Endothelial cell of umbilical vein (primary cell): ENCODE measurements around the gene C6orf136. TPM values are rescaled to one million over a fixed set of nuclear protein-coding genes. Genes with fewer than 3 reads are reported as not detected.

Source experiments
- BruUV-seq: library from RNA; stranded (reverse); fragments of 400-500 nt; replicated peaks from 2 replicates; lab custom pipeline; 2021; lab: Mats Ljungman, UMichigan
- CTCF ChIA-PET: fragments of 300-600, 350-600 bp; sonication (Branson Sonifier 250); formaldehyde crosslinking; loops from one replicate; lab custom pipeline; 2021; ENCODE audit warnings: antibody characterized with exemption, inconsistent platforms; lab: Charles Lee
- POLR2A ChIA-PET: fragments of 300-600, 350-600 bp; sonication (Branson Sonifier 250); formaldehyde crosslinking; loops from one replicate; lab custom pipeline; 2021; ENCODE audit warnings: antibody characterized with exemption, inconsistent platforms; lab: Charles Lee
- DNase-seq: peaks from one replicate; pipeline ENCODE4 v3.0.0-alpha.2; 2011; ENCODE audit warnings: low read depth, low spot score
- FAIRE-seq: peaks from 2 replicates; lab custom pipeline; 2011; peaks lifted over from hg19 to GRCh38; lab: Jason Lieb, UNC
- H2AFZ ChIP-seq: 2 replicates; pipeline ENCODE4 v1.6.0; 2012; ENCODE audit warnings: low read depth, low read length, control low read depth, inconsistent platforms
- H3K27ac ChIP-seq: 2 replicates; pipeline ENCODE4 v1.5.1; 2011; ENCODE audit warnings: low read depth, mild to moderate bottlenecking, control low read depth, low read length, moderate library complexity; ENCODE audit not compliant: insufficient read depth
- H3K27me3 ChIP-seq, 2 experiments: 2 replicates each; pipeline versions ENCODE4 v1.6.0 to v1.6.1; 2011; ENCODE audit warnings: low read length in 2 of 2, mixed read lengths in 1 of 2; ENCODE audit not compliant: control insufficient read depth in 2 of 2, insufficient read depth in 2 of 2
- H3K36me3 ChIP-seq, 2 experiments: 2 replicates in 1 of 2; 3 replicates in 1 of 2; pipeline ENCODE4 v1.5.1; 2011; ENCODE audit warnings: low read length in 2 of 2, mild to moderate bottlenecking in 1 of 2, moderate library complexity in 1 of 2; ENCODE audit not compliant: control insufficient read depth in 2 of 2, insufficient read depth in 2 of 2; ENCODE audit errors: extremely low read depth in 1 of 2
- H3K4me1 ChIP-seq: 3 replicates; pipeline ENCODE4 v1.5.1; 2011; ENCODE audit warnings: mild to moderate bottlenecking, low read length; ENCODE audit not compliant: control insufficient read depth, insufficient read depth; ENCODE audit errors: extremely low read depth
- H3K4me2 ChIP-seq: 2 replicates; pipeline ENCODE4 v1.6.1; 2011; ENCODE audit warnings: low read length, control low read depth, mixed read lengths; ENCODE audit not compliant: insufficient read depth
- H3K4me3 ChIP-seq, 3 experiments: fragments of 200-600 bp in 1 of 3; sonication (generic), shearing (Covaris generic) in 1 of 3; replicated peaks in 1 of 3; 2 replicates each; pipeline ENCODE4 v1.5.1; 2011 to 2016; ENCODE audit warnings: control low read depth in 3 of 3, low read length in 3 of 3, mild to moderate bottlenecking in 2 of 3, inconsistent platforms in 1 of 3, low read depth in 1 of 3, moderate library complexity in 1 of 3; ENCODE audit not compliant: insufficient read depth in 1 of 3
- H3K79me2 ChIP-seq: 2 replicates; pipeline ENCODE4 v1.6.0; 2012; ENCODE audit warnings: low read length, inconsistent platforms; ENCODE audit not compliant: control insufficient read depth, insufficient read depth
- H3K9ac ChIP-seq: replicated peaks from 2 replicates; pipeline ENCODE3; 2011; ENCODE audit warnings: low read length, control low read depth; ENCODE audit not compliant: insufficient read depth; ENCODE audit errors: extremely low read depth
- H3K9me1 ChIP-seq: replicated peaks from 3 replicates; pipeline ENCODE4 v1.6.0; 2011; ENCODE audit warnings: mild to moderate bottlenecking, low read length; ENCODE audit not compliant: control insufficient read depth, insufficient read depth; ENCODE audit errors: extremely low read depth
- H3K9me3 ChIP-seq: replicated peaks from 2 replicates; pipeline ENCODE4 v1.5.1; 2012; ENCODE audit warnings: low read length, inconsistent platforms; ENCODE audit not compliant: control insufficient read depth, insufficient read depth
- H4K20me1 ChIP-seq: replicated peaks from 2 replicates; pipeline ENCODE3; 2011; ENCODE audit warnings: mild to moderate bottlenecking, low read length; ENCODE audit not compliant: control insufficient read depth, insufficient read depth; ENCODE audit errors: extremely low read depth
- EZH2 ChIP-seq: IDR thresholded peaks from 2 replicates; pipeline ENCODE4 v1.6.1; 2012; ENCODE audit warnings: borderline replicate concordance, low read depth, mild to moderate bottlenecking, moderate library complexity, low read length, inconsistent platforms; ENCODE audit not compliant: severe bottlenecking
- FOS ChIP-seq: IDR thresholded peaks from 2 replicates; pipeline ENCODE4 v1.6.1; 2011; ENCODE audit warnings: mild to moderate bottlenecking, low read length, moderate library complexity, borderline replicate concordance; ENCODE audit not compliant: insufficient read depth
- GATA2 ChIP-seq: IDR thresholded peaks from 2 replicates; pipeline ENCODE4 v1.7.0; 2011; ENCODE audit warnings: low read depth, mild to moderate bottlenecking, moderate library complexity, mixed read lengths, low read length; ENCODE audit not compliant: insufficient read length, insufficient read depth
- JUN ChIP-seq: IDR thresholded peaks from 2 replicates; pipeline ENCODE4 v1.6.1; 2011; ENCODE audit warnings: borderline replicate concordance, low read depth; ENCODE audit not compliant: insufficient read length, insufficient read depth
- MYC ChIP-seq: IDR thresholded peaks from one replicate; pipeline ENCODE4 v1.6.1; 2011; ENCODE audit warnings: mild to moderate bottlenecking, low read depth, low read length
- POLR2A ChIP-seq: IDR thresholded peaks from 2 replicates; pipeline ENCODE4 v1.6.1; 2012; ENCODE audit warnings: low read depth, mild to moderate bottlenecking, control low read depth, low read length
- POLR2AphosphoS5 ChIP-seq: IDR thresholded peaks from 2 replicates; pipeline ENCODE4 v1.6.1; 2012; ENCODE audit warnings: low read depth, mild to moderate bottlenecking, control low read depth, low read length, moderate library complexity; ENCODE audit not compliant: insufficient read depth
- dilution Hi-C: fragments of 300-500 bp; cut with MboI; formaldehyde crosslinking; loops from one replicate; pipeline ENCODE4 v1.15.0; 2019; ENCODE audit warnings: low sequenced_read_pairs; ENCODE audit not compliant: extremely low pct_ligation_motif_present
- intact Hi-C: fragments of 100-400 bp; cut with micrococcal nuclease; formaldehyde crosslinking; loops from one replicate; pipeline ENCODE4 v1.10.0; 2022
- polyA plus RNA-seq, 4 experiments: library from polyadenylated mRNA; depleted of rRNA in 3 of 4; stranded (reverse) in 3 of 4; unstranded in 1 of 4; fragments of >200 nt; gene quantifications; 2 replicates each; pipeline versions ENCODE4 v1.2.1 to v1.2.3, GENCODE V29; 2011 to 2012; ENCODE audit warnings: missing spikeins in 1 of 4
- total RNA-seq: library from RNA; stranded (reverse); gene quantifications from 2 replicates; pipeline ENCODE4 v1.2.3, GENCODE V29; 2021
- TF ChIP-seq, protein P1 (sequence below): IDR thresholded peaks from 2 replicates; pipeline ENCODE4 v1.6.1; 2011; ENCODE audit not compliant: insufficient read depth, insufficient read length
- TF ChIP-seq, protein P2 (sequence below), 2 donors: IDR thresholded peaks; 1 replicate in 1 of 2; 2 replicates in 1 of 2; pipeline ENCODE4 v1.5.1; 2011; ENCODE audit warnings: low read length in 2 of 2, mild to moderate bottlenecking in 2 of 2, moderate library complexity in 2 of 2, control low read depth in 1 of 2, inconsistent platforms in 1 of 2, low read depth in 1 of 2; ENCODE audit not compliant: insufficient read depth in 1 of 2; ENCODE audit errors: extremely low read depth in 1 of 2

C6orf136 gene
- total and polyA plus RNA-seq, 2 donors (not counting 3 experiments of a cell fraction or from before 2014, with no cell fraction given): 19.1 to 21.0 TPM

DNA sequence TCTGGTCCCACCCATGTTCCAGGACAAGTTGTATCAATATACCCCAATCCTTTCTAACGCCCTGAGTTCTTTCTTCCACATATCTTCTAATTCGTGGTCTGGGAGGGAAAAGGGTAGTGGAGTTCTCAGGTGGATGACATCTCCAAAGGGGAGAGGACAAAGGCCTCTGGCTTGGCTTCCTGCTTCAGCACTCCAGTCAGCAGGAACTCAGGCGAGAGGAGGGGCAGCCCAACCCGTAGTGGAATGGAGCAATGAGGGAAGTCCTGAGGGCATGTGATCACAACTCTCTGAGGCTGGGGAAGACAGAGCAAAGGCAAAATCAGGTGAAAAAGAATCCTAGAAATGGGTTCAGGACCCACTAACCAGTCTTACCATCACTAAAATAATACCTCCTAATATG lies 53.4 kb downstream of the C6orf136 start:
- Histone ChIP-seq H2AFZ (no peak overlapping the region), H3K4me2 (no peak overlapping the region), H3K27ac (no peak overlapping the region), H3K9me1 (no peaks in the 10 kb centered on the region), H3K27me3 (no peaks in the 10 kb centered on the region), H3K36me3 (peaks cover 2 to 6% of the 10 kb centered on the region in 2 experiments), H3K9ac (no peak overlapping the region), H4K20me1 (no peaks in the 10 kb centered on the region), H3K4me1 (no peaks in the 10 kb centered on the region), H3K9me3 (no peaks in the 10 kb centered on the region), H3K79me2 (no peaks in the 10 kb centered on the region), H3K4me3 (no peak overlapping the region)
- FAIRE-seq (no peak), DNase-seq (no peak)
- no TSS peak for BruUV-seq
- TF ChIP-seq MYC (no peak), POLR2A (no peak), POLR2AphosphoS5 (no peak), GATA2 (no peak), EZH2 (no peak), JUN (no peak), FOS (no peak)
- TF ChIP-seq, protein P1, sequence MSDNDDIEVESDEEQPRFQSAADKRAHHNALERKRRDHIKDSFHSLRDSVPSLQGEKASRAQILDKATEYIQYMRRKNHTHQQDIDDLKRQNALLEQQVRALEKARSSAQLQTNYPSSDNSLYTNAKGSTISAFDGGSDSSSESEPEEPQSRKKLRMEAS: no peak
- TF ChIP-seq, protein P2, sequence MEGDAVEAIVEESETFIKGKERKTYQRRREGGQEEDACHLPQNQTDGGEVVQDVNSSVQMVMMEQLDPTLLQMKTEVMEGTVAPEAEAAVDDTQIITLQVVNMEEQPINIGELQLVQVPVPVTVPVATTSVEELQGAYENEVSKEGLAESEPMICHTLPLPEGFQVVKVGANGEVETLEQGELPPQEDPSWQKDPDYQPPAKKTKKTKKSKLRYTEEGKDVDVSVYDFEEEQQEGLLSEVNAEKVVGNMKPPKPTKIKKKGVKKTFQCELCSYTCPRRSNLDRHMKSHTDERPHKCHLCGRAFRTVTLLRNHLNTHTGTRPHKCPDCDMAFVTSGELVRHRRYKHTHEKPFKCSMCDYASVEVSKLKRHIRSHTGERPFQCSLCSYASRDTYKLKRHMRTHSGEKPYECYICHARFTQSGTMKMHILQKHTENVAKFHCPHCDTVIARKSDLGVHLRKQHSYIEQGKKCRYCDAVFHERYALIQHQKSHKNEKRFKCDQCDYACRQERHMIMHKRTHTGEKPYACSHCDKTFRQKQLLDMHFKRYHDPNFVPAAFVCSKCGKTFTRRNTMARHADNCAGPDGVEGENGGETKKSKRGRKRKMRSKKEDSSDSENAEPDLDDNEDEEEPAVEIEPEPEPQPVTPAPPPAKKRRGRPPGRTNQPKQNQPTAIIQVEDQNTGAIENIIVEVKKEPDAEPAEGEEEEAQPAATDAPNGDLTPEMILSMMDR (IDR thresholded peaks at IDR 0.05; ENCODE audit: extremely low read depth in 1 of 2, insufficient read depth in 1 of 2, low read depth in 1 of 2, low read length in 2 of 2): no peak
- dilution Hi-C loops (no loop called here), intact Hi-C loops (no loop called here)
- POLR2A ChIA-PET: no interaction called here
- CTCF ChIA-PET: interaction anchor here (0.7 to 4.1 kb wide), 3 partner anchors 10 to 21 kb away, joined by 3 to 17 read pairs (median 3); partner anchors contain the start of gene MDC1

Other genes starting within 250 kb of the C6orf136 start
- gene HLA-E, start 157.6 kb upstream of the C6orf136 start, total RNA-seq: 249 and 271 TPM in 2 replicates
- 277 and 298 TPM in 2 replicates for gene HLA-E, start 157.6 kb upstream of the C6orf136 start, polyA plus RNA-seq
- 87.3 and 103 TPM in 2 replicates for gene GNL1, start 90.6 kb upstream of the C6orf136 start, total RNA-seq
- 58.4 and 63.1 TPM in 2 replicates for gene GNL1, start 90.6 kb upstream of the C6orf136 start, polyA plus RNA-seq
- 10.6 and 12.0 TPM in 2 replicates for gene PRR3, start 89.8 kb upstream of the C6orf136 start, total RNA-seq
- gene PRR3, start 89.8 kb upstream of the C6orf136 start, polyA plus RNA-seq: 22.3 and 23.3 TPM in 2 replicates
- 55.8 and 60.3 TPM in 2 replicates for gene ABCF1, start 75.7 kb upstream of the C6orf136 start, total RNA-seq
- 29.0 and 34.0 TPM in 2 replicates for gene ABCF1, start 75.7 kb upstream of the C6orf136 start, polyA plus RNA-seq
- gene PPP1R10, start 29.9 kb upstream of the C6orf136 start, total RNA-seq: 75.1 and 88.3 TPM in 2 replicates
- 19.2 and 20.3 TPM in 2 replicates for gene PPP1R10, start 29.9 kb upstream of the C6orf136 start, polyA plus RNA-seq
- gene MRPS18B, start 29.3 kb upstream of the C6orf136 start, total RNA-seq: 32.6 and 33.7 TPM in 2 replicates
- gene MRPS18B, start 29.3 kb upstream of the C6orf136 start, polyA plus RNA-seq: 47.3 and 49.1 TPM in 2 replicates
- 18.4 and 20.2 TPM in 2 replicates for gene ATAT1, start 20.3 kb upstream of the C6orf136 start, total RNA-seq
- 17.4 and 19.4 TPM in 2 replicates for gene ATAT1, start 20.3 kb upstream of the C6orf136 start, polyA plus RNA-seq
- 36.3 and 38.2 TPM in 2 replicates for gene DHX16, start 25.9 kb downstream of the C6orf136 start, total RNA-seq
- 62.3 and 66.5 TPM in 2 replicates for gene DHX16, start 25.9 kb downstream of the C6orf136 start, polyA plus RNA-seq
- gene PPP1R18, start 39.5 kb downstream of the C6orf136 start, total RNA-seq: 129 and 136 TPM in 2 replicates
- 167 and 173 TPM in 2 replicates for gene PPP1R18, start 39.5 kb downstream of the C6orf136 start, polyA plus RNA-seq
- gene NRM, start 43.9 kb downstream of the C6orf136 start, total RNA-seq: 28.5 and 32.2 TPM in 2 replicates
- 33.8 and 36.7 TPM in 2 replicates for gene NRM, start 43.9 kb downstream of the C6orf136 start, polyA plus RNA-seq
- gene MDC1, start 70.1 kb downstream of the C6orf136 start, total RNA-seq: 42.3 and 43.6 TPM in 2 replicates
- gene MDC1, start 70.1 kb downstream of the C6orf136 start, polyA plus RNA-seq: 15.6 and 16.8 TPM in 2 replicates
- gene TUBB, start 73.2 kb downstream of the C6orf136 start, total RNA-seq: 1,243 and 1,276 TPM in 2 replicates
- 1,408 and 1,437 TPM in 2 replicates for gene TUBB, start 73.2 kb downstream of the C6orf136 start, polyA plus RNA-seq
- gene FLOT1, start 95.6 kb downstream of the C6orf136 start, total RNA-seq: 141 and 145 TPM in 2 replicates
- 146 and 154 TPM in 2 replicates for gene FLOT1, start 95.6 kb downstream of the C6orf136 start, polyA plus RNA-seq
- gene IER3, start 97.4 kb downstream of the C6orf136 start, total RNA-seq: 163 and 170 TPM in 2 replicates
- 344 and 468 TPM in 2 replicates for gene IER3, start 97.4 kb downstream of the C6orf136 start, polyA plus RNA-seq
- 17.7 and 22.9 TPM in 2 replicates for gene DDR1, start 237.4 kb downstream of the C6orf136 start, total RNA-seq
- gene DDR1, start 237.4 kb downstream of the C6orf136 start, polyA plus RNA-seq: 8.8 and 10.6 TPM in 2 replicates